ENCODE results near the gene SEC23A. TPM values are rescaled to one million over a fixed set of nuclear protein-coding genes. Genes with fewer than 3 reads are reported as not detected.

Gene SEC23A
- total RNA-seq, 4 donors from 2014 or later, result 230 to 306 (median 249) TPM

GRCh38 chr14:38982837-38983236 lies 120.2 kb downstream of the SEC23A start:
- WGBS, 2 donors (ENCODE audit: low coverage in 1 of 2), result 0 to 13% methylated on average over 1 of the region's 1 CpG
- H3K27ac ChIP-seq, result no peak overlapping the region
- no peaks in the 10 kb centered on the region for H3K36me3 ChIP-seq
- H3K4me3 ChIP-seq, result no peak overlapping the region
- H3K9me3 ChIP-seq, result peaks cover 0 to 8% (median 0%) of the 10 kb centered on the region in 3 donors
- TF ChIP-seq POLR2A (IDR thresholded peaks at IDR 0.05) (no peak), EP300 (IDR thresholded peaks at IDR 0.05) (no peak), CTCF (IDR thresholded peaks at IDR 0.05) (no peak), POLR2AphosphoS5 (IDR thresholded peaks at IDR 0.05) (no peak)
- no peaks in the 10 kb centered on the region for H3K4me1 ChIP-seq
- no peaks in the 10 kb centered on the region for H3K27me3 ChIP-seq
- ATAC-seq, result no peak

GRCh38 chr14:38982278-38982677 lies 120.8 kb downstream of the SEC23A start:
- 40 to 62% methylated on average over 1 to 3 of the region's 3 CpGs for WGBS, 2 donors (ENCODE audit: low coverage in 1 of 2)

More at GRCh38 chr14:38982278-38982677, 120.8 kb downstream of the SEC23A start:
- H3K4me3 ChIP-seq, result no peak overlapping the region
- H3K27me3 ChIP-seq, result no peaks in the 10 kb centered on the region
- H3K27ac ChIP-seq, result no peak overlapping the region
- H3K9me3 ChIP-seq, result peaks cover 0 to 10% (median 0%) of the 10 kb centered on the region in 3 donors
- H3K4me1 ChIP-seq, result no peaks in the 10 kb centered on the region
- H3K36me3 ChIP-seq, result no peaks in the 10 kb centered on the region
- ATAC-seq, result no peak
- TF ChIP-seq CTCF (IDR thresholded peaks at IDR 0.05) (no peak), EP300 (IDR thresholded peaks at IDR 0.05) (no peak), POLR2A (IDR thresholded peaks at IDR 0.05) (no peak), POLR2AphosphoS5 (IDR thresholded peaks at IDR 0.05) (no peak)

Small RNA genes within 50 kb of the gene (small RNA-seq; reads per million reads assigned to genes)
- gene AL109628.1 (0 reads per million in 4 donors), gene RF00019 (0 reads per million in 4 donors)

Other genes starting within 250 kb of the SEC23A start
- gene GEMIN2, start 11.1 kb upstream of the SEC23A start, total RNA-seq, result 10 to 100 TPM; 15.3 to 33.0 (median 20.2) TPM
- 10 to 100 TPM; 28.7 to 50.7 (median 35.5) TPM for gene TRAPPC6B, start 67.1 kb upstream of the SEC23A start, total RNA-seq
- 10 to 100 TPM; 19.6 to 43.1 (median 37.1) TPM for gene PNN, start 72.0 kb upstream of the SEC23A start, total RNA-seq
- gene MIA2, start 130.7 kb upstream of the SEC23A start, total RNA-seq, result 10 to 100 TPM; 13.5 to 21.3 (median 16.3) TPM